HPDE6-E6E7 (cell line): ENCODE measurements around the gene KNOP1.

Experiments used
- DNase-seq: peaks from one replicate; pipeline ENCODE4 v3.0.0; 2011; ENCODE audit warnings: missing footprints; ENCODE audit errors: extremely low spot score

Gene KNOP1

GRCh38 chr16:19717741-19718623 is at the start of gene KNOP1, which contains the start of gene IQCK:
Gene KNOP1 (minus strand): TSS chr16:19718227. CDS start chr16:19715035, 3,192 bp downstream.
Gene IQCK (plus strand): TSS chr16:19718271. CDS start chr16:19718307, 36 bp downstream.
- DNase-seq = peak; percentile 76

GRCh38 chr16:19767497-19767896 is 49.5 kb upstream of the KNOP1 start:
- DNase-seq = no peak

GRCh38 chr16:19766988-19767387 is 49.0 kb upstream of the KNOP1 start:
- DNase-seq = no peak

GRCh38 chr16:19766554-19766884 is 48.5 kb upstream of the KNOP1 start:
- DNase-seq = no peak

- DNase-seq = no peak
Measured at GRCh38 chr16:19765860-19766553, 48.0 kb upstream of the KNOP1 start.

GRCh38 chr16:19760356-19761060 is 42.5 kb upstream of the KNOP1 start:
- no peak for DNase-seq

- DNase-seq = no peak
Measured at GRCh38 chr16:19757762-19758595, 40.0 kb upstream of the KNOP1 start.

GRCh38 chr16:19757026-19757425 is 39.0 kb upstream of the KNOP1 start:
- DNase-seq = peak; percentile 10

GRCh38 chr16:19755268-19755667 is 37.2 kb upstream of the KNOP1 start:
- DNase-seq = no peak

- peak; percentile 38 for DNase-seq
Measured at GRCh38 chr16:19754644-19755036, 36.6 kb upstream of the KNOP1 start.

GRCh38 chr16:19753815-19754643 is 36.0 kb upstream of the KNOP1 start:
- DNase-seq = peak; percentile 32

GRCh38 chr16:19751478-19752385 is 33.7 kb upstream of the KNOP1 start:
- no peak for DNase-seq

GRCh38 chr16:19749571-19750080 is 31.6 kb upstream of the KNOP1 start:
- DNase-seq = no peak

- no peak for DNase-seq
Measured at GRCh38 chr16:19748389-19749168, 30.6 kb upstream of the KNOP1 start.

GRCh38 chr16:19746561-19746960 is 28.5 kb upstream of the KNOP1 start:
- no peak for DNase-seq

- no peak for DNase-seq
Measured at GRCh38 chr16:19745286-19746010, 27.4 kb upstream of the KNOP1 start.

GRCh38 chr16:19744670-19745069 is 26.6 kb upstream of the KNOP1 start:
- DNase-seq = no peak

GRCh38 chr16:19743816-19744159 is 25.8 kb upstream of the KNOP1 start:
- DNase-seq = no peak
